M059J (cell line): ENCODE data around the gene CSNK1D. TPM values are rescaled to one million over a fixed set of nuclear protein-coding genes. Genes with fewer than 3 reads are reported as not detected.
"Not testable (repeated sequence)": the region's sequence is repeated elsewhere in the genome, so short reads cannot be mapped to it uniquely, and the experiment has no call there.

ENCODE experiments used
- DNase-seq: peaks from one replicate; pipeline ENCODE4 v3.0.0-alpha.2; 2012; ENCODE audit warnings: low read depth
- total RNA-seq: library from RNA; depleted of rRNA; stranded (reverse); fragments of >200 nt; shearing (Covaris generic); gene quantifications from 2 replicates; pipeline ENCODE4 v1.2.3, GENCODE V29; 2014; rRNA removed

The CSNK1D gene
- total RNA-seq, 1 experiment from 2014 or later: 41.6 TPM

DNA sequence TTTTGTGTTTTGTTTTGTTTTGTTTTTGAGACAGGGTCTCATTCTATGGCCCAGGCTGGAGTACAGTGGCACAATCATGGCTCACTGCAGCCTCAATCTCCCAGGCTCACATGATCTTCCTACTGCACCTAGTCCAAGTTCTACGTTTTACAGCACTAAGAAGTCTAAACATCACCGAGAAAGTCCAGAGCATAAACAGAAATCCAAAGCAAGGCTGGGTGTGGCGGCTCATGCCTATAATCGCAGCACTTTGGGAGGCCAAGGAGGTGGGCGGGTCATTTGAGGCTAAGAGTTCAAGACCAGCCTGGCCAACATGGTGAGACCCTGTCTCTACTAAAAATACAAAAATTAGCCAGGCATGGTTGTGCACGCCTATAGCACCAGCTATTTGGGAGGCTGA is 80.5 kb downstream of the CSNK1D start:
- DNase-seq: not testable (repeated sequence)

Other genes starting within 250 kb of the CSNK1D start
- 16.4 and 19.8 TPM in 2 replicates for gene RAC3, start 242.0 kb downstream of the CSNK1D start, total RNA-seq
- 81.6 and 117 TPM in 2 replicates for gene DCXR, start 236.0 kb downstream of the CSNK1D start, total RNA-seq
- gene RFNG, start 221.9 kb downstream of the CSNK1D start, total RNA-seq: 8.4 and 18.6 TPM in 2 replicates
- 136 and 137 TPM in 2 replicates for gene GPS1, start 221.8 kb downstream of the CSNK1D start, total RNA-seq
- gene DUS1L, start 207.9 kb downstream of the CSNK1D start, total RNA-seq: 50.9 and 72.4 TPM in 2 replicates
- gene FASN, start 175.5 kb downstream of the CSNK1D start, total RNA-seq: 50.8 and 90.9 TPM in 2 replicates
- 0.91 and 3.4 TPM in 2 replicates for gene CCDC57, start 60.9 kb downstream of the CSNK1D start, total RNA-seq
- gene SLC16A3, start 44.7 kb downstream of the CSNK1D start, total RNA-seq: 48.1 and 84.8 TPM in 2 replicates
- not detected in 2 replicates for gene CD7, start 43.9 kb upstream of the CSNK1D start, total RNA-seq
- 30.2 and 41.0 TPM in 2 replicates for gene SECTM1, start 60.1 kb upstream of the CSNK1D start, total RNA-seq
- gene TEX19, start 85.5 kb upstream of the CSNK1D start, total RNA-seq: 0.05 TPM in 1 of 2 replicates, not detected in the other
- not detected in 2 replicates for gene UTS2R, start 98.1 kb upstream of the CSNK1D start, total RNA-seq
- 4.6 and 7.3 TPM in 2 replicates for gene HEXD, start 144.6 kb upstream of the CSNK1D start, total RNA-seq
- gene OGFOD3, start 144.9 kb upstream of the CSNK1D start, total RNA-seq: 34.5 and 57.7 TPM in 2 replicates
- gene CYBC1, start 177.1 kb upstream of the CSNK1D start, total RNA-seq: 45.1 and 55.5 TPM in 2 replicates
- 68.2 and 84.2 TPM in 2 replicates for gene NARF, start 185.0 kb upstream of the CSNK1D start, total RNA-seq
- 21.4 and 30.7 TPM in 2 replicates for gene FOXK2, start 246.0 kb upstream of the CSNK1D start, total RNA-seq